ENCODE data around the gene TFPI. TPM values are rescaled to one million over a fixed set of nuclear protein-coding genes. Genes with fewer than 3 reads are reported as not detected.
"Not testable (repeated sequence)": the region's sequence is repeated elsewhere in the genome, so short reads cannot be mapped to it uniquely, and the experiment has no call there.

Gene TFPI
- total RNA-seq, 2 experiments from 2014 or later = not detected

DNA sequence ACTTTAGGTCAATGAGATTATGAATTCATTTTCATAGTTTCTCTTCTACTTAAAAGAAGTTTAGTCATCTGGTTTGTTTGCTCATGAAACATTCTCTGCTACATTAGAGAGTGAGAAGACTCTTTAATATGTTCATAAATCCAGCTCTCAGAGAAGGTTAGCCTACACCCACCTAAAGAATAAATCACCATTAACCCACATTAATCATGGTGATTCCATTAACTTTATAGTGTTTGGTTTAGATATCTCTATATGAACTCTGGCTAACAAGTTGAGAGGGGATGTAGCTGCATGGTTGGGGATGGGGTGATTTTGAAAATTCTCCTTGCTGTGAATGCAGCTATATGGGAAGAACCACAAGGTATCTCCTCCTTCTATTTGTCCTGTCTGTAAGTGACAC, 10.7 kb downstream of the TFPI start:
- no TSS peak for BruUV-seq (replicated peaks)
- no peaks in the 10 kb centered on the region for H3K9me3 ChIP-seq (ENCODE audit: low read length)
- H3K9me2 ChIP-seq (ENCODE audit: insufficient read depth, low read length) = no peaks in the 10 kb centered on the region
- POLR2A ChIA-PET = no interaction called here
- intact Hi-C loops (cut with micrococcal nuclease; ENCODE audit: unreplicated experiment) = no loop called here
- no peak overlapping the region for H2AFZ ChIP-seq (ENCODE audit: low read length)
- no peaks in the 10 kb centered on the region for H3K4me1 ChIP-seq (ENCODE audit: insufficient read depth, low read length, poor library complexity, severe bottlenecking)
- H4K20me1 ChIP-seq (ENCODE audit: insufficient read depth, low read length) = no peaks in the 10 kb centered on the region
- TF ChIP-seq CTCF (conservative IDR thresholded peaks at IDR 0.05; ENCODE audit: low read length) (no peak), EZH2phosphoT487 (IDR thresholded peaks at IDR 0.05; ENCODE audit: borderline replicate concordance, low read depth, low read length) (no peak)
- no peak overlapping the region for H3K4me2 ChIP-seq (ENCODE audit: low read length)
- no peaks in the 10 kb centered on the region for H3K36me3 ChIP-seq (ENCODE audit: insufficient read depth, low read length)
- no peak overlapping the region for H3K27ac ChIP-seq (ENCODE audit: low read depth, low read length, poor library complexity, severe bottlenecking)
- no peaks in the 10 kb centered on the region for H3K79me2 ChIP-seq (ENCODE audit: insufficient read depth, low read depth, low read length)
- DNase-seq (ENCODE audit: low spot score) = no peak
- CTCF ChIA-PET (ENCODE audit: unreplicated experiment) = no interaction called here
- no peak overlapping the region for H3K4me3 ChIP-seq (ENCODE audit: low read depth, low read length, poor library complexity, severe bottlenecking)

GRCh38 chr2:187542123-187542522, 12.1 kb downstream of the TFPI start:
- CTCF ChIA-PET (ENCODE audit: unreplicated experiment) = no interaction called here
- Histone ChIP-seq H2AFZ (ENCODE audit: low read length) (no peak overlapping the region), H3K27ac (ENCODE audit: low read depth, low read length, poor library complexity, severe bottlenecking) (no peak overlapping the region), H3K79me2 (ENCODE audit: insufficient read depth, low read depth, low read length) (no peaks in the 10 kb centered on the region), H3K36me3 (ENCODE audit: insufficient read depth, low read length) (no peaks in the 10 kb centered on the region), H3K4me1 (ENCODE audit: insufficient read depth, low read length, poor library complexity, severe bottlenecking) (no peaks in the 10 kb centered on the region), H3K4me3 (ENCODE audit: low read depth, low read length, poor library complexity, severe bottlenecking) (no peak overlapping the region), H3K4me2 (ENCODE audit: low read length) (no peak overlapping the region), H4K20me1 (ENCODE audit: insufficient read depth, low read length) (no peaks in the 10 kb centered on the region), H3K9me3 (ENCODE audit: low read length) (no peaks in the 10 kb centered on the region), H3K9me2 (ENCODE audit: insufficient read depth, low read length) (no peaks in the 10 kb centered on the region)
- POLR2A ChIA-PET = no interaction called here
- intact Hi-C loops (cut with micrococcal nuclease; ENCODE audit: unreplicated experiment) = no loop called here
- DNase-seq (ENCODE audit: low spot score) = no peak
- no TSS peak for BruUV-seq (replicated peaks)
- TF ChIP-seq CTCF (conservative IDR thresholded peaks at IDR 0.05; ENCODE audit: low read length) (no peak), EZH2phosphoT487 (IDR thresholded peaks at IDR 0.05; ENCODE audit: borderline replicate concordance, low read depth, low read length) (no peak)

DNA sequence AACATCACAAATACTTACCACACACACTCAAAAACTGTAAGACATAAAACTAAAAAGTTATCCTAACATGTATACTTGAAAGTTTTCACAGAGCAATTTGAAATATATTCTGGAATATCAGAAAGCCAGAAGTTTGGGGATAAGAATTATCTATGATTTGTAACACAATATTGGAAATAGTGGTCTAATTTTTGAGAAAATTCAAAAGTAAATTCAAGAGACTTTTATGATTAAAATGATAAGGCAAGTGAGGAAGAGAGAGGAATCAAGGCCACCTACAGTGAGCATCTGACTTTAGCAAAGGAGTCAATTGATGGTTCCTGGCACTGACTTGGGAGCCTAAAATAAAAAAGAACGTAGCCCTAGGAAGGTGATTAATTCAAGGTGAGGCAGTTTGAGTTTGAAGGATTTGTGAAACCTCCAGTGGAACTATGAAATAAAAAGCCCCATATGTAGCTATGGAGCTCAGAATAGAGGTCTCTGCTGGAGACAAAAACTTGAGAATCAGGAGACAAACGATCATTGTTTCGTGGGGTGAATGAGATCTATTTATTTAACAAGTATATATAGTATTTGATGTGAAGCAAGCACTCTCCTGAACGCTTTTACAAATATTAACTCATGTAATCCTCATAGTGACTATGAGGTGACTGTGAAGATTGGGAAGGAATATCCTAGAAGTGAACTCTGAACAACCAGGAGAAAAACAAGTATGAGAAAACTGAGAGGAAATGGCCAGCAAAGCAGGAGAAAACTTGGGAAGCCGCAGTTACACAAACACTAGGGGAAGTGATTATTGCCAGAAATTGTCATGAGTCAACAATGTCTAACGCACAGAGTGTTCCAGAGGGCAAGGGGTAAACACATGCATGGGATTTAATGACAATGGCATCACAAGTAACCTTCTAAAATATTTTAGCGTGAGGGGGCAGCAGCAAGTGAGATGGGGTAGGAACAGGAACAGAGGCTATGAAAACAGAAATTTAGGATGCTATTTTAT, 12.8 kb downstream of the TFPI start:
- Histone ChIP-seq H3K4me3 (ENCODE audit: low read depth, low read length, poor library complexity, severe bottlenecking) (no peak overlapping the region), H3K79me2 (ENCODE audit: insufficient read depth, low read depth, low read length) (no peaks in the 10 kb centered on the region), H3K9me3 (ENCODE audit: low read length) (no peaks in the 10 kb centered on the region), H3K36me3 (ENCODE audit: insufficient read depth, low read length) (no peaks in the 10 kb centered on the region), H3K4me1 (ENCODE audit: insufficient read depth, low read length, poor library complexity, severe bottlenecking) (no peaks in the 10 kb centered on the region), H3K27ac (ENCODE audit: low read depth, low read length, poor library complexity, severe bottlenecking) (no peak overlapping the region), H3K4me2 (ENCODE audit: low read length) (no peak overlapping the region), H3K9me2 (ENCODE audit: insufficient read depth, low read length) (no peaks in the 10 kb centered on the region), H4K20me1 (ENCODE audit: insufficient read depth, low read length) (no peaks in the 10 kb centered on the region), H2AFZ (ENCODE audit: low read length) (no peak overlapping the region)
- no TSS peak for BruUV-seq (replicated peaks)
- CTCF ChIA-PET (ENCODE audit: unreplicated experiment) = no interaction called here
- no peak for DNase-seq (ENCODE audit: low spot score)
- TF ChIP-seq EZH2phosphoT487 (IDR thresholded peaks at IDR 0.05; ENCODE audit: borderline replicate concordance, low read depth, low read length) = no peak
- no peak for TF ChIP-seq CTCF (conservative IDR thresholded peaks at IDR 0.05; ENCODE audit: low read length)
- POLR2A ChIA-PET = no interaction called here
- intact Hi-C loops (cut with micrococcal nuclease; ENCODE audit: unreplicated experiment) = no loop called here

GRCh38 chr2:187538222-187538621, 16.0 kb downstream of the TFPI start:
- DNase-seq (ENCODE audit: low spot score); H4K20me1 ChIP-seq (ENCODE audit: insufficient read depth, low read length); POLR2A ChIA-PET; H3K9me3 ChIP-seq (ENCODE audit: low read length); H3K79me2 ChIP-seq (ENCODE audit: insufficient read depth, low read depth, low read length); CTCF ChIA-PET (ENCODE audit: unreplicated experiment); BruUV-seq (replicated peaks); intact Hi-C loops (cut with micrococcal nuclease; ENCODE audit: unreplicated experiment); H3K27ac ChIP-seq (ENCODE audit: low read depth, low read length, poor library complexity, severe bottlenecking); H3K9me2 ChIP-seq (ENCODE audit: insufficient read depth, low read length); H3K36me3 ChIP-seq (ENCODE audit: insufficient read depth, low read length); H2AFZ ChIP-seq (ENCODE audit: low read length); H3K4me3 ChIP-seq (ENCODE audit: low read depth, low read length, poor library complexity, severe bottlenecking); H3K4me1 ChIP-seq (ENCODE audit: insufficient read depth, low read length, poor library complexity, severe bottlenecking); H3K4me2 ChIP-seq (ENCODE audit: low read length): not testable (repeated sequence)

Data from OCI-LY7 (cell line).